ENCODE measurements around the gene LRMDA. TPM values are rescaled to one million over a fixed set of nuclear protein-coding genes. Genes with fewer than 3 reads are reported as not detected.

LRMDA gene
- total and polyA plus RNA-seq, 2 of the 13 experiments (the other 11 are each of a cell fraction or from before 2014, with no cell fraction given), result 13.4 to 22.0 TPM

- no TSS peak for BruUV-seq (replicated peaks)
- TF ChIP-seq NR2F1 (CRISPR knock-in tag; IDR thresholded peaks at IDR 0.05) (peak in 1 of 2 experiments; percentile 66; a peak in 1 of 4 replicates), ONECUT2 (CRISPR knock-in tag; IDR thresholded peaks at IDR 0.05) (peak; percentile 78), ZNF207 (IDR thresholded peaks at IDR 0.05; ENCODE audit: borderline replicate concordance) (no peak), ZNF670 (CRISPR knock-in tag; IDR thresholded peaks at IDR 0.05; ENCODE audit: borderline replicate concordance) (no peak), PHF21A (CRISPR knock-in tag; IDR thresholded peaks at IDR 0.05) (0 out of 2 replicates have a peak, but pooled peaks have one; percentile 24), DBP (CRISPR knock-in tag; IDR thresholded peaks at IDR 0.05; ENCODE audit: not compliant biosample characterization) (no peak), CHD4 (IDR thresholded peaks at IDR 0.05; ENCODE audit: borderline replicate concordance, low read length) (no peak), FOXA3 (CRISPR knock-in tag; IDR thresholded peaks at IDR 0.05) (no peak), ZNF431 (CRISPR knock-in tag; IDR thresholded peaks at IDR 0.05; ENCODE audit: borderline replicate concordance, low read depth) (peak; percentile 44; the same call in 1 of the 2 replicates), GABPA (IDR thresholded peaks at IDR 0.05; ENCODE audit: low read depth, low read length) (no peak), GABPA (CRISPR knock-in tag; IDR thresholded peaks at IDR 0.05; ENCODE audit: low read depth) (0 out of 2 replicates have a peak, but pooled peaks have one; percentile 31), HDAC1 (CRISPR knock-in tag; IDR thresholded peaks at IDR 0.05) (0 out of 2 replicates have a peak, but pooled peaks have one; percentile 12), GTF3A (CRISPR knock-in tag; conservative IDR thresholded peaks at IDR 0.05) (no peak), TMF1 (CRISPR knock-in tag; IDR thresholded peaks at IDR 0.05; ENCODE audit: low read depth) (0 out of 2 replicates have a peak, but pooled peaks have one; percentile 35), CC2D1A (CRISPR knock-in tag; IDR thresholded peaks at IDR 0.05) (no peak), RARA (CRISPR knock-in tag; IDR thresholded peaks at IDR 0.05) (peak; percentile 67), PREB (CRISPR knock-in tag; IDR thresholded peaks at IDR 0.05) (no peak), NR2F2 (IDR thresholded peaks at IDR 0.05; ENCODE audit: borderline replicate concordance, low read depth) (peak; percentile 65)
- TF ChIP-seq, protein P1, sequence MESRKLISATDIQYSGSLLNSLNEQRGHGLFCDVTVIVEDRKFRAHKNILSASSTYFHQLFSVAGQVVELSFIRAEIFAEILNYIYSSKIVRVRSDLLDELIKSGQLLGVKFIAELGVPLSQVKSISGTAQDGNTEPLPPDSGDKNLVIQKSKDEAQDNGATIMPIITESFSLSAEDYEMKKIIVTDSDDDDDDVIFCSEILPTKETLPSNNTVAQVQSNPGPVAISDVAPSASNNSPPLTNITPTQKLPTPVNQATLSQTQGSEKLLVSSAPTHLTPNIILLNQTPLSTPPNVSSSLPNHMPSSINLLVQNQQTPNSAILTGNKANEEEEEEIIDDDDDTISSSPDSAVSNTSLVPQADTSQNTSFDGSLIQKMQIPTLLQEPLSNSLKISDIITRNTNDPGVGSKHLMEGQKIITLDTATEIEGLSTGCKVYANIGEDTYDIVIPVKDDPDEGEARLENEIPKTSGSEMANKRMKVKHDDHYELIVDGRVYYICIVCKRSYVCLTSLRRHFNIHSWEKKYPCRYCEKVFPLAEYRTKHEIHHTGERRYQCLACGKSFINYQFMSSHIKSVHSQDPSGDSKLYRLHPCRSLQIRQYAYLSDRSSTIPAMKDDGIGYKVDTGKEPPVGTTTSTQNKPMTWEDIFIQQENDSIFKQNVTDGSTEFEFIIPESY (CRISPR knock-in tag; IDR thresholded peaks at IDR 0.05), result peak; percentile 44; the same call in 1 of the 2 replicates
Measured at GRCh38 chr10:75951627-75952026, 520.2 kb downstream of the LRMDA start.

More at GRCh38 chr10:75951627-75952026, 520.2 kb downstream of the LRMDA start:
- H3K36me3 ChIP-seq (replicated peaks in 1 of 2; ENCODE audit: control insufficient read depth in 1 of 2, insufficient read depth in 2 of 2, low read length in 2 of 2), result no peaks in the 10 kb centered on the region
- H3K4me3 ChIP-seq (replicated peaks in 1 of 3; ENCODE audit: insufficient read depth in 1 of 3, low read depth in 2 of 3, low read length in 3 of 3), result no peak overlapping the region
- H3K4me1 ChIP-seq (ENCODE audit: insufficient read depth, low read length), result peaks cover 45% of the 10 kb centered on the region
- H3K79me2 ChIP-seq (ENCODE audit: insufficient read depth, low read length), result no peaks in the 10 kb centered on the region
- H3K9me3 ChIP-seq (ENCODE audit: low read length), result no peaks in the 10 kb centered on the region
- H2AFZ ChIP-seq (ENCODE audit: low read length), result no peak overlapping the region
- in situ Hi-C loops (cut with HindIII; ENCODE audit: extremely low pct_ligation_motif_present, low pct_unique_long_range_greater_than_20kb) (no loop called here), intact Hi-C loops (cut with micrococcal nuclease; ENCODE audit: unreplicated experiment) (no loop called here)
- FAIRE-seq, result no peak
- H3K27ac ChIP-seq (ENCODE audit: extremely low read length, insufficient read depth, low read length), result peak overlapping the region; percentile 39
- H4K20me1 ChIP-seq (ENCODE audit: insufficient read depth, low read length), result no peaks in the 10 kb centered on the region
- no peak for DNase-seq (ENCODE audit: low spot score)
- 57% methylated on average over 7 of the region's 7 CpGs for WGBS (ENCODE audit: low lambda C conversion rate)
- H3K4me2 ChIP-seq (ENCODE audit: low read depth, low read length), result no peak overlapping the region
- ChIA-PET CTCF (ENCODE audit: low intra/inter-chr PET ratio, low total read pairs) (no interaction called here), POLR2A (no interaction called here)
- ATAC-seq, result peak; percentile 49
- no peak overlapping the region for H3K9ac ChIP-seq (ENCODE audit: insufficient read depth, low read depth, low read length)
- H3K27me3 ChIP-seq (ENCODE audit: control insufficient read depth in 1 of 2, insufficient read depth in 2 of 2, low read length in 2 of 2), result no peaks in the 10 kb centered on the region

Data from HepG2 (cell line).